NCI-H82 treated with DMSO at 0.1 percent for 48 hours (cell line): ENCODE measurements around the gene CYP2W1.

Experiments used
- DNase-seq: peaks from one replicate; lab custom pipeline; 2025; ENCODE audit not compliant: unreplicated experiment; lab: John Stamatoyannopoulos, UW

CYP2W1 gene

DNA sequence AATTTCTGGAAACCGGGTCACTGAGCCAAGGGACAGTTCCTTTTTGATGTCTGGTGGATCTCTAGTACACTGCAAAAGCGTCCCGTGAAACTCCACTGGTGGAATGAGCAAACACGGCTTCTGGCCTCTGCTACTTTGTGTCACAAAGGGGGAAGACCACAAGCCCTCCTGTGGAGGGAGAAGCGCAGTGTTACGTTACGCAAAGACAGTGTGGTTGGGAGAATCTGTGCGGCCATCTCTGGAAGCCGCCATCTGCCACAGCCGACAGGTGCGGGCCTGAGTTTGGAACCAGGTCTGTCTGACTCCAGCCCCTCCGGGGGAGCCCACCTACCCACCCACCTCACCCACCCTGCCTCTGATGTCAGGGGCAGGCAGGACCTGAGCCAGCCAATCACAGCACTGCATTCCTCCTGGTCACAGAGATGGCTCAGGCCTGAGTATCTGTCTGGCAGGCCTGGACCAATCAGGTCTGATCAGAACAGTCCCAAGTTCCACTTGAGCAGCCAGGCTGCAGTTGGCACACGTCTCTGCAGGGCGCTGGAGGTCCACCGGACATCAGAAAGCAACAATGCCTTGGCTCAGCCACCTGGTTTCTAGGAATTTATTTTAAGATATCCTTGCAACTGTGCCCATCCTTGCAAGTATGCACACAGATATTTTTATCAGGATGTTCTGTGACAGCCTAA is 3.0 kb upstream of the CYP2W1 start:
- DNase-seq = no peak

DNA sequence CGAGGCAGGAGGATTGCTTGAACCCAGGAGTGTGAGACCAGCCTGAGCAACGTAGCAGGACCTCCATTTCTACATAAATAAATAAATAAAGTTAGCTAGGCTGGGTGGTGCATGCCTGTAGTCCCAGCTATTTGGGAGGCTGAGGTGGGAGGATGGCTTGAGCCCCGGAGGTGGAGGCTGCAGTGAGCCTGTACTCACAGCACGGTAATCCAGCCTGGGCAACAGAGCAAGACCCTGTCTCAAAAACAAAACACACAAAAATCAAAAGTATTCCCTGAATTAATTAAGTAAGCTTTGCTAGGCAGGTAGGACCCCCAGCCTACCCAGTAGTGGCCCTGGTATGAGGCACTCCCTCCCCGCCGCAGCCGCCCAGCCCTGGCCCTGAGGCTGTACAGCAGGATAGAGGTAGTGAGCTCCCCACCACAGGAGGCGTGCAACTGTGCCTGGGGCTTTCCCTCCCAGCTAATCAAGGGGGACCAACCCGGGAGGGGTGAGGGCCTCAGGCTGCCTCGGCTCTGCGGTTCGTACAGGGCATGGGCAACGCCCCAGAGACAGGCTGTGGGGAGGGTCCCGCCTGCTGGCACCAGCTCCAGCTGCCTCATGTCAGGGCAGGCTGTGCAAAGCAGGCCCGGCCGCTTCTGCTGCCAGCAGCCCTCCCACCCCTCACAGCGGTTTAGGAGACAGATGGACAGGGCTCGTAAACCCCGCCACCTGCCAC is 1.0 kb upstream of the CYP2W1 start:
- peak; percentile 85 for DNase-seq

DNA sequence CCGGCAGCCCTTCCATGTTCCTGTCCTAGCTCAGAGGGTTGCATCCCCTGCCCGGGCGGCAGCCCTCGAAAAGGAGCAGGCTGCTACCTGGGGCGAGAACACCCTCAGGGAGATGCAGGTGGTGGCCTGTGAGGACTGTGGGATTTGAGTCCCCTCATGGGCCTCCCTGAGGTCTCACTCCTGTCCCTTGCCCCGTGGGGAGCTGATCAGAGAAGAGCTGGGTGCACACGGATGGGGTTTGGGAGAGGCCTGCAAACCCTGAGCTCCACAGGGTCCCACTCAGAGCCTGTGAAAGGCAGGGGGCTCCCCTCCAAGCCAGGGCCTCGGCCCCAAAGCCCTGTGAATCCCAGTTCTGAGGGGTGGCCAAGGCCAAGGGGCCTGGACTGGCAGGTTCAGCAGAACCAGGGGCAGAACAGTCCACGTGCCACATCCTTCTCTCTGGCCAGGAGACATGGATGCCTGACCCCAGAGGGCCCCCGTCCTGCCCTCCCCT is 424 bp upstream of the CYP2W1 start:
- no peak for DNase-seq

DNA sequence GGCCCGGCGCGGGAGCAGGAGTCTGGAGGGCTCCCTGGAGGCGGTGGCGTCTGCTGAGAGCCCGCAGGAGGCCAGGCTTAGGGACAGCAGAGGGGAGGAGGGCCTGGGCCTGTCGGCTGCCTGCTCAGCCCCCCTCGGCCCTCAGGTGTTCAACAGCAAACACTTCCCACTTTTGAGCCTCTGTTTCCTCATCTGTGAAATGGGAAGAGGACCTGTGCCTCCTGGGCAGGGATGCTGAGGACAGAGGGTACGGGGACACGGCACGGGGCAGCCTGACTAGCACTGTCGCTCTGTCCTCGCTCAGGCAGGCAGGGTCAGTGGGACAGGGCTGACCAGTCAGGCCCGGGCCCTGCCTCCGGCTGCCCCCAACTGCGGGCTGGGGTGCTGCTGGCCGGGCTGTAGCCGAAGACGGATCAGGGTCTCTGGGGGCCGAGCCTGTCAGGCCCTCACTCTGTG is 663 bp downstream of the CYP2W1 start:
- no peak for DNase-seq

DNA sequence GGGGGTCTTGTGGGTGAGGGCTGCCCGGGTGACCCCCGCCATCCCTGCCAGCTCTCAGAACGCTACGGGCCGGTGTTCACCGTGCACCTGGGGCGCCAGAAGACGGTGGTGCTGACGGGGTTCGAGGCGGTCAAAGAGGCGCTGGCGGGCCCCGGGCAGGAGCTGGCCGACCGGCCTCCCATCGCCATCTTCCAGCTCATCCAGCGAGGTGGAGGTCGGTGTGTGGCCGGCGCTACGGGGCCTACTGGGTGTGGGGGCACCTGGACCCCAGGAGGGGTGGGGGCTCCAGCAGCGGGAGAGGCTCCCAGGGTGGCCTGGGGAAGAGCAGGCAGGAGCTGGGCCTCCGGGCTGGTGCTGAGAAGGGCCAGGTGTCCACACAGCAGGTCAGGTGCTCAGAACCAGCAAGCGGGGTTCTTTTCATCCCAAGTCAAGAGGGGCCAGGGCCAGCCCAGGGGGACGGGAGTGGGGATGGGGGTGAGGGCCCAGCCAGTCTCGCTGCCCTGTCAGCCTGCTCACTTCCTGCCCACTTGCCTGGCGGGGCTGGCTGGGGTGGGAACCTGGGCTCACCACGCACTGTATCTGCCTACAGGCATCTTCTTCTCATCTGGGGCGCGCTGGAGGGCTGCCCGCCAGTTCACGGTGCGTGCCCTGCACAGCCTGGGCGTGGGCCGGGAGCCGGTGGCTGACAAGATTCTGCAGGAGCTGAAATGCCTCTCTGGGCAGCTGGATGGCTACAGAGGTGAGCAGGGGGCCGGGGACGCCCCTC is 1.6 kb downstream of the CYP2W1 start:
- DNase-seq = no peak

DNA sequence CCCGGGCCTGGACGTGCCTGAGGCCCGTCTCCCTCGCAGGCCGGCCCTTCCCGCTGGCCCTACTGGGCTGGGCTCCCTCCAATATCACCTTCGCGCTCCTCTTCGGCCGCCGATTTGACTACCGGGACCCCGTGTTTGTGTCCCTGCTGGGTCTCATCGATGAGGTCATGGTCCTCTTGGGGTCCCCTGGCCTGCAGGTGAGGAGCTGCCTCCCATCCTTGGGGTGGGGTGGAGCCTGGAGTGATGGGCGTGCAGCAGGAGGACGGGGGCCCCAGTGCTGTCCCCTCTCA is 2.1 kb downstream of the CYP2W1 start:
- DNase-seq = no peak

DNA sequence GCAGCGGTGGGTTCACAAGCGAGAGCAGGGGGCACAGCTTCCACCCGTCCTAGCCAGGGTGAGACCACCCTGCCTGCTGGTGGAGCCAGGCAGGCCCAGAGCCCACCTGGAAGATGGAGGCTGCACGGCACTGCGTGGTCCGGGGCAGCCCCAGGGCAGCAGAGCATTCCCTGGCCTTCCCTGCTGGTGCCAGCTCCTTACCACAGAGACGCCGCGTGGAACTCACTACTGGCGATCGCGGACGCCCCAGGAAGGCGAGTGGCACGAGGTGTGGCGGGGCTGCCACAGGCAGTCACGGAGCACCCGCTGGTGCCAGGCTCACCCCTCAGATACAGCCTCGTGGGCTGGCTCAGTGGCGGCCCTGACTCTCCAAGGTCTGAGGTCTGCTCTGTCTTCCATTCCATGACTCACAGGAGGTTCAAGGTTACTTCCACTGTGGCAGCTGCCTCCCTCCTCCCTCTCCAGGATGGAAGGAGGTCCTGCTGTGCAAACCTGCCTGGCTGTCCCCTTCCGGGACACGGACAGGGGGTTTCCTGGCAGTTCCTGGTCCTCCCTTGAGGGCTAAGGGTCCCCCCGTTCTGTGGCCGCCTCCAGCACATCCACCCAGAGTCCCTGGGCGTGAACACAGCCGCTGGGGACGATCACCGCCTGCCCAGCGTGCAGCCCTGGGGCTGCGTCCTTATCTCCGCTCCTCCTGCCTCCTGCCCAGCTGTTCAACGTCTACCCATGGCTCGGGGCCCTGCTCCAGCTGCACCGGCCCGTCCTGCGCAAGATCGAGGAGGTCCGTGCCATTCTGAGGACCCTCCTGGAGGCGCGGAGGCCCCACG is 3.1 kb downstream of the CYP2W1 start:
- DNase-seq = no peak

DNA sequence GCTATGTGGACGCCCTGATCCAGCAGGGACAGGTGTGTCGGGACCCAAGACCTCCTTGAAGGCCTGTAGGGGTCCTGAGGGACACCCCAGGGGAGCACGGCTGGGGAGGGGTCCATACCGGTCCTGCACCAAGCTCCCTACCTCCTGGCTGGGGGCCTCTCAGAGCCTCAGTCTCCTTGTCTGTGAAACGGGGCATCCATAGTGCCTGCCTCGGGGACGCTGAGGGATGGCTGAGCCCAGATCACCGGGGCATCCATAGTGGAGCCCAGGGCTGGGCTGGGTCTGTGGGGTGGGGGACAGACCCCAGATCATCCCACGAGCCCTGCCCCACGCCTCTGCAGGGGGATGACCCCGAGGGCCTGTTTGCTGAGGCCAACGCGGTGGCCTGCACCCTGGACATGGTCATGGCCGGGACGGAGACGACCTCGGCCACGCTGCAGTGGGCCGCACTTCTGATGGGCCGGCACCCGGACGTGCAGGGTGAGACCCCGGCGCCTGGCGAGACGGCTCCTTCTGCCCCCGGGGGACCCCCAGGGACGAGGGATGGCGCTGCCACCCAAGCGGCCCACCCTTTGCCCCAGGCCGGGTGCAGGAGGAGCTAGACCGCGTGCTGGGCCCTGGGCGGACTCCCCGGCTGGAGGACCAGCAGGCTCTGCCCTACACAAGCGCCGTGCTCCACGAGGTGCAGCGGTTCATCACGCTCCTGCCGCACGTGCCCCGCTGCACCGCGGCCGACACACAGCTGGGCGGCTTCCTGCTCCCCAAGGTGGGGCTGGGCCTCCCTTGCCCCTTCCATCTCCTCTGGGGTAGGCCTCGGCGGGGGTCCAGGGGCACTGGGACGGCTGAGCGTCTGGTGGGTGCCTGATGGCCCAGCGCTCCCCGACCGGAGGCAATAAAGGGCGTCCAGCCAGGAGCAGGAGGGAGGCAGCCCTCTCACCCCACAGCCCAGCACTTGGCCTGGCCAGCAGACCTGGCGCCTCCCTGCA is 4.1 kb downstream of the CYP2W1 start:
- DNase-seq = no peak

DNA sequence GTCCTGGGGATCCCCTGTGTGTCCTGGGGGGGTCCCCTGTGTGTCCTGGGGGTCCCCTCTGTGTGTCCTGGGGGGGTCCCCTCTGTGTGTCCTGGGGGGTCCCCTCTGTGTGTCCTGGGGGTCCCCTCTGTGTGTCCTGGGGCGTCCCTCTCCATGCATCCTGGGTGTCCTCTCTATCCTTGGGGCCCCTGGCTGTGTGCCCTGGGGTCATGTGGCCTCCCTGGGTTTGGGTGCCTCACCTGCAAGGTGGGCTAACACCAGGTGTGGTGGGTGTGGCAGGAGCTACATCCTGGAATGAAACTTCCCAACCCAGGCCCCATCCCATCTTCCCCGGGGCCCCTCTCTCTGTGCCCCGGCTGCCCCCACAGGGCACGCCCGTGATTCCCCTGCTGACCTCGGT is 4.9 kb downstream of the CYP2W1 start:
- DNase-seq = no peak

DNA sequence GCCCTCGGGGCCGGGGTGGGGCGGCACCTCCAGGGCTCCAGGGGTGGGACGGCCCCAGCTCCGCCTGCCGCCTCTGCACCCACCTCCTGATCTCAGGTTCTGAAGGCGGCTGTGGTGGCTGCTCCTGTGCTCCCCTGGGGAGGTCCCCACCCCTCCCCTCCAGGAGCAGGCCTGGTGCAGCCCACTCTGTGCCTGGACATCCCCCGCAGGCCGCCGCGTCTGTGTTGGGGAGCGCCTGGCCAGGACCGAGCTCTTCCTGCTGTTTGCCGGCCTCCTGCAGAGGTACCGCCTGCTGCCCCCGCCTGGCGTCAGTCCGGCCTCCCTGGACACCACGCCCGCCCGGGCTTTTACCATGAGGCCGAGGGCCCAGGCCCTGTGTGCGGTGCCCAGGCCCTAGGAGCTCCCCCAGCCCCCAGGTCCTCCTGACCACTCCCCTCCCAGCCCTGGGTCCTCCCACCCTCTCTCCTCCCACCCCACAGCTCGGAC is 5.5 kb downstream of the CYP2W1 start:
- no peak for DNase-seq

DNA sequence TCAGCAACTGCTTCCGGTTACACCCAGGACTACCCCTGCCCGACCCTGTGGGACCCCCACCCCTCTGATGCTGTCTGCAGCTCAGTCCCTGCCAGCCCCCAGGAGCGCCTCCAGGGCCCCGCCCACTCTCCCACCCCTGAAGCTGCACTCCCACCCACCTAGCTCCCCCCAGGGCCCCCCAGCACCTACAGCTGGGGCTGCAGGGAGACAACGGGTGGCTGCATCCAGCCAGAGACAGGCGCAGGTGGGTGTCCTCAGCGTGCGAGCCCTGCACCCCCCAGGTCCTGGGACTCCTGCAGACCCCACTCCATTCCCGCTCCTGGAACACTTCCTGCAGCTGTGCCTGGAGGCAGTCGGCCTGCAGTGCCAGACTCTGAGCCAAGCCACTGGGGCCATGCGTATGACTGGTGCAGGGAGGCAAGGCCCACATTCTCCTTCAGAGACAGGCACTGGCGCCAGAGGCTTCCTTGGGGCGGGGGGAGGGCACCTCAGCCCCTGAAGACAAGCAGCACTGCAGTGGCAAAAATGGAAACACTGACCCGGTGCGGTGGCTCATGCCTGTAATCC is 6.1 kb downstream of the CYP2W1 start:
- DNase-seq = no peak

DNA sequence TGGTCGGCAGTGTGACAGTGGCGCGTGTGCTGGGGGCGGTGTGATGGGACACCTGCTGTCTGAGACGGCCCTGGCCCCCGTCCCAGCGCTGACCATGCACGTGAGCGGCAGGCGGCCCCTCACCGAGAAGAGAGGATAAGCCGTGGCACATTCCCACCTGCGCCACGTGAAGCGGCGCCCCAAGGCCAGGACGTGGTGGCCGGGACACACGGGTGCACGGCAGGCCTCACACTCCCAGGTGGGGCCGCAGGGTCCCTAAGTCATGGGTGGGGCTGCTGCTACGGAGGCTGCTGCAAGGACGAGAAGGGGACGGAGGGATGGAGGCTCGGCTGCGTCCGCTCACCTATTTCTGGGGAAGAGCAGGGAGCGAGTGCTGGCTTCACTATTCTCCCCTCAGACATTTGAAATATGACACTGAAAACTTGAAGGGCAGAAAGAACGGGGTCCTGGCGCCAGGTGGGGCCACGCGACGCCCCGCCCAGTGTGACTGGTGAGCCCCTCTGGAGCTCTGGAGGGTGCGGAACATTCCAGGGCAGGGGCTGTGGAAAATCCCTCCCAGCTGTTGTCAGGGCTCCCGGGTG is 7.5 kb downstream of the CYP2W1 start:
- DNase-seq = no peak

DNA sequence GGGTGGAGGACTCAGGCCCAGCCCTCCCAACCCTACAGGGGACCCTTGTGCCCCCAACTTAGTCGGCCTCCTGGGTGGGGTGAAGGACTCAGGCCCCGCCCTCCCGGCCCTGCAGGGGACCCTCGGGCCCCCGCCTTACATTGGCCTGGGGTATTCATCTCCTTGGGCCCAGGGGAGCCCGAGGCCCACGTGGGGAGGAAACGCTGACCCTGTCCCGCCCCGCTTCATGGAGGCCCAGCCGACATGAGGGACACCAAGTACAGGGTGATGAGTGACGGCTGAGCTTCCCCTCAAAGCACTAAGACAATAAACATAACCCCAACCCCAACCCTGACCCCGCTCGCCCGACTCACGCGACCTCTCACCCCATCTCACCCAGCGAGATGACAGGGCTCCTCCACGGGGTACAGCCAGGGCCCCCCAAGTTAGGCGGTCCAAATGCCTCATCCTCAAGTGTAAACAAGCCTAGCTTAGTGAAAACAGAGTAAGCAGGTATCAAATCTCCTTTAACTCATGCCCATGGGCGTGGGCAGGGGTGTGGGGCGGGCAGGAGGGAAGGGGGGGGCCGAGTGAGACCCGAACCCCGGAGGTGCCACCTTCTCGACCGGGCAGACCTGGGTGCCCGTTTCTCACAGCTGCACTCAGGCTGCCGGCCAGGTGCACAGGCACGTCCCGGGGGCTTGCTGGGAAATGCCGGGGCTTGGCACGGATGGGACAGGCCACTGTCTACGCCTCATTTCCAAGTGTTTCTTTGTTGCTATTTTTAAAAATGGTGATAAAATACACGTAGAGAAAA is 8.2 kb downstream of the CYP2W1 start:
- DNase-seq = no peak

DNA sequence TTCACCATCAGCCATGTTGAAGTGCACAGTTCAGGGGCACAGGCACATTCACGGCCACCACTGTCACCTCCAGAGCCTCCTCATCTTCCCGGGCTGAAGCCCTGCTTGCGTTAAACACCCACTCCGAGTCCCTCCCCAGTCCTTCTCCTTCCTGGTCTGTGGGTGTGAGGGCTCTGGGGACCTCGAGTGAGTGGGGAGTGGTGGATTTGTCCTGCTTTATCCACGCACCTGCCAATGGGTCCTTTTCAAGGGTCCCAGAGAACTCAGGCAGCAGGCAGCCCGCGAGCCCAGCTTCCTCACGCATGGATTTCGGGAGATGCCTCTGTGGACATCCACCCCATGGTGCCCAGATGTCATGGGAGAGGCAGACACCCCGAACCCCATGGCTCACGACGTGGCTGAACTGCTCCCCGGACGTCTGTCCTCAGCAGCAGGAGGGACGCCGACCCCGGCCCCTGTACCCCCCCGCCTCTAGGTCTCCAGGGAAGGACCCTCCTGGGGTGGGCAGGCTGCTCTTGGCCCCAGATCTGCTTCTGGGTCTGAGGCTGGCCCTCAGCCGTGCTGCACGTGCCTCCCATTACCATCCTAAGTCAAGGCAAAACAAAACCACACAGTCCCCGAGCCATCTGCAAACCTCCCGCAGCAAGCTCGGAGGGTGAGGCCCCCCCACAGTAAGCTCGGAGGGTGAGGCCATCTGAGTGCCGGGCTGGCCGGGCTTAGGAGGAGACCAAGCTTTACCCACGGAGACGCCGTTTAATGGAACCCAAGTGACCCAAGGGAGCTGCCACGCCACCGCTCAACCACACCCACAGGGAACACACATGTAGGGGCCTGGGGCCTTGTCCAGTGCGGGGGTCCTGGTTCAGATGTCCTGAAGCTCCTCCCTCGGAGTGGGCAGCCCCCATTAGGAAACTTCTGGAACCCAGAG is 9.0 kb downstream of the CYP2W1 start:
- DNase-seq = no peak

DNA sequence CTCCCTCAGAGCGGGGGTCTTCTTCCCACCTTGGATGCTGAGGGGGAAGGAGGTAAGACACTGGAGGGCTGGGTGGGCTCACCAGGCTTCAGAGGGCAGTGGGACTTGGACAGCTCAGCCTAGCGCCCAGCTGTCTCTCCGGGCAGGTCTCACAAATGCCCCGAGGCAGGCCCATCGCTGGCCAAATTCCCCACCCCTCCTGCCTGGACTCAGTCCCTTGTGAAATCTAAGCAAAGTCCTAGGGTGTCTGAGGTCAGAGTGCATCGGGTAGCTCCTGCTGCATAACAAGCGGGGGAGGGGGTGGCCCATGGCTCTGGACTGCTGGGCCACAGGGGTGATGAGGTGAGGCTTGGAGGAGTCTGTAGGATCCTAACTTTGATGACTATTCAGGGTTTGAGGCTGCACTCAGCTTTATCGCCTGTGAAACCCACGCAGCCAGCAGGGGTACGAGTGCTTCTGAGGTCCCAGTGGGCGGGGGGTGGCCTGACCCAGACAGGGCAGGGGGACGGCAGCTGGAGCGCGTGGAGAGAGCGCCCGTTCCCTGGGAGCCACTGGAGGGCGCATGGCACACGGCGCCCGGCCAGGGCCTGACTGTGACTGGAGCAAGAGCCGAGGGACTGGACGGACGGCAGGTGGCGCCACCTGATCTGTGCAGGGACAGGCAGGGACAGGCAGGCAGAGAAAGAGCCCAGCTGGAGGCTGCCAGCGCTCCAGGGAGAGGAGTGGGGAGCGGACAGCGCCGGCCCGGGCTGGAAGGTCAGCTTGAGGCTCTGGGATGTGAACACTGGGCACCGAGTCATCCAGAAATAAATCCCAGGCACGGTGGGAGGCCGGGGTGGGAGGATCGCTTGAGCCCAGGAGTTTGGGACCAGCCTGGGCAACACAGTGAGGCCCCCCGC is 10.0 kb downstream of the CYP2W1 start:
- DNase-seq = peak; percentile 91

DNA sequence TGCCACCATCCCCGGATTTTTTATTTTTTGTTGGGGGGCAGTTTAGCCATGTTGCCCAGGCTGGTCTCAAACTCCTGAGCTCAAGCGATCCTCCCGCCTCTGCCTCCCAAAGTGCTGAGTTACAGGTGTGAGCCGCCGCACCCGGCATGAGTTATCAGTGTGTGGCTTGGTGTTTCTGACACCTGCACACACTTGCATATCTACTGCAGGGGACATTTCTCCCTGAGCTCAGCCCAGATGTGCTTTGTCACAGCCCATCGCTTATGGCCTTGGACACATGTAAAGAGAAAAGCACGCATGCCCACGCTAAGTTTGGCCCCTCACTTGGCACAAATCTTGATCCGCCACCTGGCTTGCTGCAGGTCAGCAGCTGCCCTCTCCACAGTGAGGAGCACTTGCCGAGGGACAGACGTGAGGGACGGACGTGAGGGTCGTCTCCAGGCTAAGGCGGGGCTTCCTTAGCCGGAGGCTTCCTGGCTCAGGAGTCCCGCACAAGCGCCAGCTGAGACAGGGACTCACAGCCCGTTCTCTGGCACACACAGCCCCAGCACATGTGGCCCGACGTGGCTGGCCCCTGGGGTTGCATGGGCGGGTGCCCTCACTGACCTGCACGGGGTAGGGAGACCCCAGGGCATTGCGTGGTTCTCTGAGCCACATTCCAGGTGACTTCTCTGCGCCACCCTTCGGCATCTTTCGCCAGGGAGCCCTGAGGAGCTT is 11.8 kb downstream of the CYP2W1 start:
- no peak for DNase-seq
